ENCODE data around the gene AMBP. TPM values are rescaled to one million over a fixed set of nuclear protein-coding genes. Genes with fewer than 3 reads are reported as not detected.

AMBP gene
- polyA plus RNA-seq, 3 donors = 0.83 to 1.7 (median 0.95) TPM

- DNase-seq (ENCODE audit: low read depth in 3 of 3, low spot score in 2 of 3) = no peak
These were observed 42.8 kb downstream of the AMBP start for GRCh38 chr9:114035221-114035844.

DNA sequence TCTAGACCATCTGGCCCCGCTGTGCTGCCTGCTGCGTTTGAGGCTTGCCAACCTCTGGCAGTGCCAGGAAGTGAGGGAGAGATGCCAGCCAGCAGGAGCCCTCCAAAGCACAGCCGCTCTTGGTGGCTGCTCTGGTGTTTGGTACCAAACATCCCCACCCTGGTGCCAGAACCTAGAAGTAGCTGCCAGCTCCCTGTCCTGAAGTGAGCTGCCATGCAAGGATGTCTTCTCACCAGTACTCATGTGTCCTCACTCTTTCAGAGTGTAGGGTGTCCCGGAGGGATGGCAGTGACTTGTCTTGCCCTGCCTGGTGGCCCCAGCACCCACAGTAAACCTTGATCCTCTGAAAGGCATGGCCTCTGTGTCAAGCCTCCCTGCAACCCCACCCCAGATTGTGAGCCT is 43.4 kb downstream of the AMBP start:
- DNase-seq (ENCODE audit: low read depth in 3 of 3, low spot score in 2 of 3) = no peak

GRCh38 chr9:114034196-114034595 is 43.9 kb downstream of the AMBP start:
- no peak for DNase-seq (ENCODE audit: low read depth in 3 of 3, low spot score in 2 of 3)

DNA sequence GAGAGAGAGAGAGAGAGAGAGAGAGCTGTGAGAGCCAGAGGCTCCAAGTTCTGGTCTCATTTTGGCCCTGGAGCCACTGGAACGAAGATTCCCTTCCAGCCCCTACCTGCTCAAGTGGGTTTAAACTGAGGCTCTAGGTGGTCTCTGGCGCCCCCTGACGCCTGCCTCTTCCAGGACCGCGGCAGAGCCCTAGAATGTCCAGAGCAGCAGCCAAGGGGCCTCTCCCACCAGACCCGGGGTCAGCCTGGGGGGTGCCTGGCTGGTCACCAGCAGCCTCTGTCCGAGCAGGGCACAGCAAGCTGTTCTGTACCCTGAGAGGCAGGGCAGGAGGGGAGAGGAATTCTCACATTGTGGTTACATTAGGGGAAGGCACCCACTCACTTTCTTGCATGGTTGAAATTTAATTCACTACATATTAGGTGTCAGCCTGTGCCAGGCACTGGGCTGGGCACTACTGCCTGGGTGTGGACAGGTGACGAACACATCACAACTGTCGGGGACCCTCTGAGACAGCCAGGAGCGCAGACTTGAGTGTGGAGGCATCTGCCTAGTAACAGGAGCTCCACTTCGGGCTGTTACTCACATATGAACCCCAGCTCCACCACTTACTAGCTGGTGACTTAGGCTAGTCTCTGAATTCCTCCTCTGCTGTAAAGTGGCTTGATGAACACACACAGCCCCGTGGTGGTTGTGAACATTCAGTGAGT is 44.5 kb downstream of the AMBP start:
- no peak for DNase-seq (ENCODE audit: low read depth in 3 of 3, low spot score in 2 of 3)

DNA sequence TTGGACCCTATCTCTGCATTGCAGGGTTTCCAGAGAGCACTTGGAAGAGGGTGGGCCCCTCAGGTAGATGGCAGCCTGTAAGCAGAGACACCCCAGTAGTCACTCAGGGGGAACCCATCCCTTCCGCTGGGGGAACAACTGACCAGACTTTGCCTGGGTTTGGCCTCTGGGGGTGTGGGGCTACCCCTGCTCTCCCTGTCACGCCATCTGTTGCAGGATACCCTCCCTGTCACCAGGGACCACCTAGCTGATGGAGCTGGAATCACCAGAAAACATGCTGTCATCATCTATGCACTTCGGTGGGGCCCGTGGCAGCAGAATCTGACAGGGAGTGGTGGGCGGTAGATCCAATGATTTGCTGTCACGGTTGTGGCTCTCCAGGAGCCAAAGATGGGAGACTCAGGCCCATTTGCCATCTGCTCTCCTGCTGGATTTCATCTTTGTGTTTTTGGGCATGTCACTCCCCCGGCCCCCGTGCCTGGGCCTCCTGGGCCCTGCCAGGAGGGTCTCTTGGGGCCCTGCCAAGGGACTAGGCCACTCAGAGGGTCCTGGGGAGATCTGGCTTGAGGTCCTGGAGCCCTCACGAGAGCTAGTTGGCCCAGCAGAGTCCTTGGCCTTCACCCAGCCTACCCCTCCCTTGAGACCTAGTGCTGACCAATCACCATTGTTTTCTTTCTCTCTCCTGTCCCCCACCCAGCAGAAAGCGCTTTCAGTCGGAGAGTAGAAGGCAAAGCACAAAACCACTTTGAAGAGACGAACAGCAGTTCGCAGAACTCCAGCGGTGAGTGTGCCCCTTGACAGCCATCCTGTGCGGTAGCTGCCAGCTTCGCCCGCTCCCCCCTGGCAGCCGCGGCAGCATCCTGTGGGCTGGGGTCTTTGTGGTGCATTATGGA is 45.9 kb downstream of the AMBP start:
- no peak for DNase-seq (ENCODE audit: low read depth in 3 of 3, low spot score in 2 of 3)

- DNase-seq (ENCODE audit: low read depth in 3 of 3, low spot score in 2 of 3) = no peak
These were observed 47.0 kb downstream of the AMBP start for GRCh38 chr9:114031037-114031630.

DNA sequence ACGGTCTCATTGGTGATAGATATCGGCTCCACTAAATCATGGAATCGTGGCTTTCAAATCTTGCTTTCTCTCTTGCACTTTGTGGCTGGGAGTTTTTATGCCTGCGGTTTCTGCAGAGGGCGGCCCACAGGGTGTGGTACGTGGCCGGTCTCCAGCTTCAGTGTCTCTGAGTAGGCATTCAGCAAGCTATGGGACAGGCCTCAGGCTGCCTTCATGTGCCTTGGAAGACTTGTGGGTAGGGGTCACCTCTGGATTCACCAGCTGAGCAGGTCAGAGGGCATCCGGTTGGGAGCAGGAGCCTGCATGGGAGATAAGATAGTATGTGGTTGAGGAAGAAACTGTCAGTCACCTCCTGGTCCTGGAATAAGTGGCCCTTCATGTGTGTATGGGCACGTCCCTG is 47.7 kb downstream of the AMBP start:
- no peak for DNase-seq (ENCODE audit: low read depth in 3 of 3, low spot score in 2 of 3)

- no peak for DNase-seq (ENCODE audit: low read depth in 3 of 3, low spot score in 2 of 3)
These were observed 48.6 kb downstream of the AMBP start for GRCh38 chr9:114029311-114030170.

- no peak for DNase-seq (ENCODE audit: low read depth in 3 of 3, low spot score in 2 of 3)
These were observed 49.5 kb downstream of the AMBP start for GRCh38 chr9:114028646-114029045.

DNA sequence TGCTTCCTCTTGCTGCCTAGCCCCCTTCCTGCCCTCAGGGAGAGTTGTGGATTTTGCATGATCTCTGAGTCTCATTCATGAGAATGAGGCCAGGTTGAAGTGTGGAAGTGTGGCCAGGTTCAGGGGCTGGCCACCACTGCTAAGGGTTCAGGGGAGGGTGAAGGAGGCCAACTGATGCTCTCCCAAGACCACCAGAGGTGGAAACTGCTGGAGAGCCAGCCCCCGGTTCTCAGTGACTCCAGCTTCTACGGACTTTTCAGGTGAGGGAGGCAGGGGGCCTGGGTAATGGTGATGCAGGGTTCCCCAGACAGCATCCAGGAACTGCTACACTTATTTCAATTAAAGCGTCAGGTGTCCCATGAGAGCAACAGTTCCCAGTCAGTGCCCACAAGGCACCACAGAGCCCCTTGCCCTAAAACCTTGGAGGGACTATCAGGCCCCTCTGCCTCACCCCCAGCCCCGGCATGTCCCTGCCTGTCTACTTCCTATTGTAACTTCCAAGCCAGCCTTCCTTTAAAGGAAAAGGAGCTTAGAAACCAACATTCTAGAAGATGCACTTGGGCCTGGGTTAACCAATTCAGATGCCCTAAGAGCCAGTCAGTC is 50.1 kb downstream of the AMBP start:
- no peak for DNase-seq (ENCODE audit: low read depth in 3 of 3, low spot score in 2 of 3)

- no peak for DNase-seq (ENCODE audit: low read depth in 3 of 3, low spot score in 2 of 3)
These were observed 50.8 kb downstream of the AMBP start for GRCh38 chr9:114027159-114027862.

GRCh38 chr9:114026335-114026734 is 51.8 kb downstream of the AMBP start:
- DNase-seq (ENCODE audit: low read depth in 3 of 3, low spot score in 2 of 3) = no peak

DNA sequence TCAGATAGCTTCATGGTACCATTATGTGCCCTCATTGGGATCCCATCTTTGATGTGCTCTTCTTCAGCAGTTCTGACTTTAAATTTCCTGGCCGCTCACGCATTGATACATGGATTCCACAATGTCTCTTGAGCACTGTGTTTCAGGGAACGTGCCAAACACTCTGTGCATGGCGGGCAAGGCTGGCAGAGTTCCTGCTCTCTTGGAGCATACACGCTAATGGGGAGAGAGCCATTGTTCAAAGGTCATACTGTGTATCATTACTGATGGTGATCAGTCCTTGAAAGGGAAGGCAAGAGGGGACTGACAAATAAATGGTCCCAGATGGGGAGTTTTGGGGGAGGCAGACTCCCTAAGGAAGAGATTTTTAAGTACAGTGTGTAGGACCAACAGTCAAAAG is 52.3 kb downstream of the AMBP start:
- DNase-seq (ENCODE audit: low read depth in 3 of 3, low spot score in 2 of 3) = no peak

DNA sequence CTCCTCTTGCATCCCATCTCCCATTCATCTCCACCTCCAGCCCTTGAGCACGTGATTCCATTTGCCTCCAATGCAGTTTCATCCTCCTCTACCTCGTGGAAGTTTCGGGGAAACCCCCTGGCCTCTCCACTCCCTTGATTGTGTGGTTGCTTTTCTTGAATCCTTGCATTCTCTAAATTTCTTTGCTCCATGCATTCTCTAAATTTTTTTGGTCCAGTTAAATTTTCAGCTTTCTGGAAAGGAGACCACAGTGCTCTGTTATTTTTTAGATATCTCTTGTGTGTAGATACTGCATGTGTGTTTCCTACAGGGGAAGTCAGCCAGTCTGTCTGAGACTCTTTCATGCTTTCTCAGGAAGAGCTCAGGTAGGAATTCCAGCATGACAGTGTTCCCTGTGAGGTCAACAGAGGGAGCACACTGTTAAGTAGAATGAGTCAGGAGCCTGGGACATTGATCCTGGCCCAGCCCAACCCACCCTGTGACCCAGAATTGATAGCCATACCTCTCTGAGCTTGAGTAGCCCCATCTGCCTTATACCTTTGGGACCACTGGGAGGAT is 52.8 kb downstream of the AMBP start:
- no peak for DNase-seq (ENCODE audit: low read depth in 3 of 3, low spot score in 2 of 3)

DNA sequence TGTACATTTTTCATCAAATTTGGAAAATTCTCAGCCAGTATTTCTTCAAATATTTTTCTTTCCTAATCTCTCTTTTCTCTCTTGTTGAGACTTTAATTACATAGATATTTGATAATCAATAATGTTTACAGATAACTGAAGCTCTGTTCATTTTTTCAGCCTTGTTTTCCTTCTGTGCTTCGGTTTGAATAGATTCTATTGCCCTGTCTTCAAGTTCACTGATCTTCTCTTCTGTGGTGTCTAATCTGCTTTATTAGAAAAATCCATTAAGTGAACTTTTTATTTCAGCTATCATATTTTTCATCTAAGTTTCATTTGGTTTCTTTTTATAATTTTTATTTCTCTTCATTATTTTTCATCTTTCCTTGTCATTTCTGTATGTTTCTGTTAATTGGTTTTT is 54.1 kb downstream of the AMBP start:
- DNase-seq (ENCODE audit: low read depth in 3 of 3, low spot score in 2 of 3) = no peak

DNA sequence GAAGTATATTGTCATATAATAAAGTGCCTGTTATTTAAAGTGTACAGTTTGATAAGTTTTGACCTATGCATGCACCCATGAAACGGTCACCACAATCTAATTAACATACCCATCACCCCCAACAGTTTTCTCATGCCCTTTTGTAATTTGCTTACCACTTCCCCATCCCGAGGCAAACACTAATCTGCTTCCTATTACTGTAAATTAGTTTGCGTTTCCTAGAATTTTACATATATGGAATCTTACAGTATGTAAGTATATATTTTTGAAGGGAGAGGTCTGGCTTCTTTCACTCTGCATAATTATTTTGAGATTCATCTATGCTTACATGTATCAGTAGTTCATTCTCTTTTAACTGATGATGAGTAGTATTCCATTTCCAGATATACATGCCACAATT is 56.5 kb downstream of the AMBP start:
- DNase-seq (ENCODE audit: low read depth in 3 of 3, low spot score in 2 of 3) = no peak

DNA sequence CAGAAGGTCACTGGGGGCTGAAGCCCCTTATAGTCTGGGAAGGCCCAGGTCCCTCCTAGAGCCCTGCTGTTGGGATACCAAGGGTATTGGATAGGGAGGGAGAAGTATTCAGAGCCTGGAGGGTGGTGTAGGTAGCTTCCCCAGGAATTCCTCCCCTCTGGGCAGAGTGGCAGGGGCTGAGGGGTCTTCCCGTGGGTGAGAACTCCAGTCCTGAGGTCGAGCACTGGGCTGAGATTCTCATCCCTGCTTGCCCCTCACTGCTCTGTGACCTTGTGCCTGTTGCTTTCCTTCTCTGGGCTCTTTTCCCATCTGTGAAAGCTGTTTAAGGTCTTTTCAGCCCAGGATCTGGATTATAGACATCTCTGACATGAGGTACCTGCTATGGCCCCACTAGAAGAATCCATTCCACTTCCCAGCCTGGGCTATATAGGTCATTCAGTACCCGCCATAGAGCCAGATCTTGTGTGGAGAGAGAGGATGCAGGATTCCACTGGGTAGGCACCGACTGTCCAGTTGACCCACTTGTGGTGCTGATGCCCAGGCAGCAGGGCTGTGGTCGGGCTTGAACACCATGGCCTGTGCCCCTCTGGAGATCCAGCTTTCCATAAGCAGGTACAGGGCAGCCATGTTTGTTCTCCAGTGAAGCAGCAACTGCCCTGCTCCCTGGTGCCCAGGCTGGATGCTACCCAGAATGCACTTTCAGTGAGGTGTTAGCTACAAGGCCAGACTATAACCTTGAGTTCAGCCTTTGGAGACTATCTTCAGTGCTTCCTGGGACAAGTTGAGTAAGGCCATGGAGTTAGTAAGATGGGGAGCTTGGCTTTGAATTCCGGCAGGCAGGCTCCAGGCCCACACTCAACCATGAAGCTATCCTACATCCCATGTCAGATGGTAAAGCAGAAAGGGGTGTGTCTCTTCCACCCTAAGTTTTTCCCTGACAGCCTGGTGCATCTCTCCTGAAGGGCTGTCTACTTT is 60.1 kb downstream of the AMBP start:
- no peak for DNase-seq (ENCODE audit: low read depth in 3 of 3, low spot score in 2 of 3)
